HEK293 (cell line): ENCODE data around the gene STK40.

Source experiments
- GLIS2 ChIP-seq: fragments of 450-650 bp; formaldehyde crosslinking; IDR thresholded peaks from 2 replicates; pipeline ENCODE4 v1.5.1; 2016; ENCODE audit warnings: missing biosample characterization, missing genetic modification characterization
- HOXA7 ChIP-seq: sonication (generic); formaldehyde crosslinking; IDR thresholded peaks from 2 replicates; pipeline ENCODE4 v1.8.1; 2022; ENCODE audit warnings: missing genetic modification reagents, borderline replicate concordance
- KLF8 ChIP-seq: fragments of 450-650 bp; formaldehyde crosslinking; IDR thresholded peaks from 2 replicates; pipeline ENCODE4 v1.5.1; 2016; ENCODE audit warnings: missing biosample characterization, missing genetic modification characterization
- SCRT1 ChIP-seq: fragments of 450-650 bp; formaldehyde crosslinking; IDR thresholded peaks from 2 replicates; pipeline ENCODE4 v1.5.1; 2016; ENCODE audit warnings: missing biosample characterization, missing genetic modification characterization, borderline replicate concordance
- SETDB1 ChIP-seq: IDR thresholded peaks from one replicate; pipeline ENCODE4 v1.6.1; 2017; ENCODE audit warnings: mild to moderate bottlenecking, low read length, moderate library complexity, mixed read lengths; ENCODE audit not compliant: insufficient read length
- ZBTB8A ChIP-seq: fragments of 450-650 bp; formaldehyde crosslinking; IDR thresholded peaks from 2 replicates; pipeline ENCODE4 v1.5.1; 2016; ENCODE audit warnings: missing biosample characterization, missing genetic modification characterization
- ZFP3 ChIP-seq: fragments of 450-650 bp; formaldehyde crosslinking; IDR thresholded peaks from 2 replicates; pipeline ENCODE4 v1.5.1; 2016; ENCODE audit warnings: low read depth, missing biosample characterization, missing genetic modification characterization
- ZFP41 ChIP-seq: fragments of 450-650 bp; formaldehyde crosslinking; IDR thresholded peaks from 2 replicates; pipeline ENCODE4 v1.5.1; 2016; ENCODE audit warnings: missing biosample characterization, missing genetic modification characterization, borderline replicate concordance
- ZIC2 ChIP-seq: fragments of 450-650 bp; formaldehyde crosslinking; IDR thresholded peaks from 2 replicates; pipeline ENCODE4 v1.5.1; 2016; ENCODE audit warnings: missing biosample characterization, missing genetic modification characterization
- ZNF112 ChIP-seq: fragments of 450-650 bp; formaldehyde crosslinking; IDR thresholded peaks from 2 replicates; pipeline ENCODE4 v1.5.0; 2017; ENCODE audit warnings: missing biosample characterization, missing genetic modification characterization
- ZNF132 ChIP-seq: fragments of 450-650 bp; formaldehyde crosslinking; IDR thresholded peaks from 2 replicates; pipeline ENCODE4 v1.5.1; 2017; ENCODE audit warnings: missing biosample characterization, missing genetic modification characterization, borderline replicate concordance
- ZNF140 ChIP-seq: fragments of 450-650 bp; formaldehyde crosslinking; IDR thresholded peaks from 2 replicates; pipeline ENCODE4 v1.5.1; 2016; ENCODE audit warnings: missing biosample characterization, missing genetic modification characterization
- ZNF155 ChIP-seq: fragments of 450-650 bp; formaldehyde crosslinking; IDR thresholded peaks from 2 replicates; pipeline ENCODE4 v1.5.1; 2016; ENCODE audit warnings: missing biosample characterization, missing genetic modification characterization
- ZNF16 ChIP-seq: fragments of 450-650 bp; formaldehyde crosslinking; IDR thresholded peaks from 2 replicates; pipeline ENCODE4 v1.5.1; 2016; ENCODE audit warnings: low read depth, missing biosample characterization, missing genetic modification characterization
- ZNF239 ChIP-seq: fragments of 450-650 bp; formaldehyde crosslinking; IDR thresholded peaks from 2 replicates; pipeline ENCODE4 v1.5.1; 2016; ENCODE audit warnings: missing biosample characterization, missing genetic modification characterization
- ZNF274 ChIP-seq, 2 experiments: fragments of 200-500 bp in 1 of 2; fragments of 450-650 bp in 1 of 2; sonication (Bioruptor generic) in 1 of 2; formaldehyde crosslinking in 1 of 2; IDR thresholded peaks; 2 replicates each; pipeline versions ENCODE4 v1.5.1 to v1.6.1; 2014 to 2016; ENCODE audit warnings: borderline replicate concordance in 1 of 2, inconsistent platforms in 1 of 2, low read length in 1 of 2, missing biosample characterization in 1 of 2, missing genetic modification characterization in 1 of 2
- ZNF423 ChIP-seq: fragments of 450-650 bp; formaldehyde crosslinking; IDR thresholded peaks from 2 replicates; pipeline ENCODE4 v1.5.1; 2016; ENCODE audit warnings: missing biosample characterization, missing genetic modification characterization
- ZNF48 ChIP-seq: fragments of 450-650 bp; formaldehyde crosslinking; IDR thresholded peaks from 2 replicates; pipeline ENCODE4 v1.5.1; 2016; ENCODE audit warnings: missing biosample characterization, missing genetic modification characterization
- ZNF623 ChIP-seq: fragments of 450-650 bp; formaldehyde crosslinking; IDR thresholded peaks from 2 replicates; pipeline ENCODE4 v1.5.1; 2016; ENCODE audit warnings: missing biosample characterization, missing genetic modification characterization
- ZNF654 ChIP-seq: fragments of 450-650 bp; formaldehyde crosslinking; IDR thresholded peaks from 2 replicates; pipeline ENCODE4 v1.5.1; 2016; ENCODE audit warnings: low read depth, missing biosample characterization, missing genetic modification characterization
- ZNF768 ChIP-seq: fragments of 450-650 bp; formaldehyde crosslinking; IDR thresholded peaks from 2 replicates; pipeline ENCODE4 v1.5.1; 2018; ENCODE audit warnings: missing biosample characterization, mild to moderate bottlenecking, missing genetic modification characterization
- ZNF792 ChIP-seq: fragments of 450-650 bp; formaldehyde crosslinking; IDR thresholded peaks from 2 replicates; pipeline ENCODE4 v1.5.1; 2016; ENCODE audit warnings: missing biosample characterization, missing genetic modification characterization
- ZSCAN16 ChIP-seq: fragments of 450-650 bp; formaldehyde crosslinking; IDR thresholded peaks from 2 replicates; pipeline ENCODE4 v1.5.1; 2016; ENCODE audit warnings: missing biosample characterization, missing genetic modification characterization
- TF ChIP-seq, protein P1 (sequence below): fragments of 450-650 bp; formaldehyde crosslinking; IDR thresholded peaks from 2 replicates; pipeline ENCODE4 v1.5.0; 2017; ENCODE audit warnings: missing biosample characterization, missing genetic modification characterization, borderline replicate concordance
- TF ChIP-seq, protein P2 (sequence below): fragments of 450-650 bp; formaldehyde crosslinking; IDR thresholded peaks from 2 replicates; pipeline ENCODE4 v1.5.1; 2017; ENCODE audit warnings: missing biosample characterization, missing genetic modification characterization
- TF ChIP-seq, protein P3 (sequence below): fragments of 450-650 bp; formaldehyde crosslinking; IDR thresholded peaks from 2 replicates; pipeline ENCODE4 v1.5.1; 2016; ENCODE audit warnings: missing biosample characterization, missing genetic modification characterization
- TF ChIP-seq, protein P4 (sequence below): fragments of 450-650 bp; formaldehyde crosslinking; conservative IDR thresholded peaks from 2 replicates; pipeline ENCODE4 v1.5.1; 2016; ENCODE audit warnings: low read depth, missing biosample characterization, missing genetic modification characterization
- TF ChIP-seq, protein P5 (sequence below): fragments of 450-650 bp; formaldehyde crosslinking; IDR thresholded peaks from 2 replicates; pipeline ENCODE4 v1.5.1; 2016; ENCODE audit warnings: missing biosample characterization, missing genetic modification characterization

STK40 gene

DNA sequence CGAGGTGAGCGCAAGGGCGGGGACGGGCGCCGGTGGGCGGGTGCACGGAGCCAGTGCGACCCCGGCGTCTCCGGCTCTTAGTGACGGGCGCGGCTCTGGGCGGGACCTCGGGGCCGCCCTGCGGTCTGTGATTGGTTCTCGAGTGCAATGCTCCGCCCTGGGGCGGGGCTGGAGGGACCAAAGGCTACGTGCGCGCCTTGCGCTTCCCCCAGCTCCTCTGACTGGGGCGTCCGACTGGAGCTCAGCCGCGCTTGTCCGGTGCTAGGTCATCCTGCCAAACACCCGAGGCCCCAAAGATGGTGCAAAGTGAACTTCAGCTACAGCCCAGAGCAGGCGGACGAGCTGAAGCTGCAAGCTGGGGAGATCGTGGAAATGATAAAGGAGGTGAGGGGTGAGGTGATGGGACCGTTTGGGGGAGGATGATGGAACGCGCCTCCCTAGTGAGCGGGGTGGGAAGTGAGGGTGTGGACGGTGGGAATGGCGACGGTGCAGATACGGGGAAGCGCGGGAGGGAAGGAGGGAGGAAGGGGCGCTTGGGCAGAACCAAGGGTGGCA lies 78.7 kb downstream of the STK40 start (continued):
- TF ChIP-seq ZNF16 (tag by site-specific recombination) (no peak), GLIS2 (no peak), ZNF654 (tag by site-specific recombination) (no peak), ZNF140 (no peak), ZNF132 (tag by site-specific recombination) (no peak), ZNF48 (tag by site-specific recombination) (no peak), ZNF112 (no peak), ZSCAN16 (no peak), ZBTB8A (tag by site-specific recombination) (no peak; the same call in none of the 2 replicates), ZIC2 (tag by site-specific recombination) (no peak; the same call in 1 of the 2 replicates), ZFP3 (tag by site-specific recombination) (no peak), KLF8 (peak; percentile 81), ZNF792 (tag by site-specific recombination) (no peak), ZNF274 (IDR thresholded peaks at IDR 0.05; ENCODE audit: low read length) (no peak), ZNF274 (tag by site-specific recombination; IDR thresholded peaks at IDR 0.05; ENCODE audit: borderline replicate concordance) (no peak), ZNF155 (tag by site-specific recombination) (no peak), ZNF239 (tag by site-specific recombination) (no peak), SETDB1 (no peak), ZNF423 (tag by site-specific recombination) (no peak), ZNF768 (no peak), SCRT1 (no peak), ZNF623 (tag by site-specific recombination) (no peak), ZFP41 (tag by site-specific recombination) (no peak), HOXA7 (CRISPR knock-in tag) (no peak)
- TF ChIP-seq, protein P1, sequence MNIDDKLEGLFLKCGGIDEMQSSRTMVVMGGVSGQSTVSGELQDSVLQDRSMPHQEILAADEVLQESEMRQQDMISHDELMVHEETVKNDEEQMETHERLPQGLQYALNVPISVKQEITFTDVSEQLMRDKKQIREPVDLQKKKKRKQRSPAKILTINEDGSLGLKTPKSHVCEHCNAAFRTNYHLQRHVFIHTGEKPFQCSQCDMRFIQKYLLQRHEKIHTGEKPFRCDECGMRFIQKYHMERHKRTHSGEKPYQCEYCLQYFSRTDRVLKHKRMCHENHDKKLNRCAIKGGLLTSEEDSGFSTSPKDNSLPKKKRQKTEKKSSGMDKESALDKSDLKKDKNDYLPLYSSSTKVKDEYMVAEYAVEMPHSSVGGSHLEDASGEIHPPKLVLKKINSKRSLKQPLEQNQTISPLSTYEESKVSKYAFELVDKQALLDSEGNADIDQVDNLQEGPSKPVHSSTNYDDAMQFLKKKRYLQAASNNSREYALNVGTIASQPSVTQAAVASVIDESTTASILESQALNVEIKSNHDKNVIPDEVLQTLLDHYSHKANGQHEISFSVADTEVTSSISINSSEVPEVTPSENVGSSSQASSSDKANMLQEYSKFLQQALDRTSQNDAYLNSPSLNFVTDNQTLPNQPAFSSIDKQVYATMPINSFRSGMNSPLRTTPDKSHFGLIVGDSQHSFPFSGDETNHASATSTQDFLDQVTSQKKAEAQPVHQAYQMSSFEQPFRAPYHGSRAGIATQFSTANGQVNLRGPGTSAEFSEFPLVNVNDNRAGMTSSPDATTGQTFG (tag by site-specific recombination): no peak
- TF ChIP-seq, protein P2, sequence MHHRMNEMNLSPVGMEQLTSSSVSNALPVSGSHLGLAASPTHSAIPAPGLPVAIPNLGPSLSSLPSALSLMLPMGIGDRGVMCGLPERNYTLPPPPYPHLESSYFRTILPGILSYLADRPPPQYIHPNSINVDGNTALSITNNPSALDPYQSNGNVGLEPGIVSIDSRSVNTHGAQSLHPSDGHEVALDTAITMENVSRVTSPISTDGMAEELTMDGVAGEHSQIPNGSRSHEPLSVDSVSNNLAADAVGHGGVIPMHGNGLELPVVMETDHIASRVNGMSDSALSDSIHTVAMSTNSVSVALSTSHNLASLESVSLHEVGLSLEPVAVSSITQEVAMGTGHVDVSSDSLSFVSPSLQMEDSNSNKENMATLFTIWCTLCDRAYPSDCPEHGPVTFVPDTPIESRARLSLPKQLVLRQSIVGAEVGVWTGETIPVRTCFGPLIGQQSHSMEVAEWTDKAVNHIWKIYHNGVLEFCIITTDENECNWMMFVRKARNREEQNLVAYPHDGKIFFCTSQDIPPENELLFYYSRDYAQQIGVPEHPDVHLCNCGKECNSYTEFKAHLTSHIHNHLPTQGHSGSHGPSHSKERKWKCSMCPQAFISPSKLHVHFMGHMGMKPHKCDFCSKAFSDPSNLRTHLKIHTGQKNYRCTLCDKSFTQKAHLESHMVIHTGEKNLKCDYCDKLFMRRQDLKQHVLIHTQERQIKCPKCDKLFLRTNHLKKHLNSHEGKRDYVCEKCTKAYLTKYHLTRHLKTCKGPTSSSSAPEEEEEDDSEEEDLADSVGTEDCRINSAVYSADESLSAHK: no peak
- TF ChIP-seq, protein P3, sequence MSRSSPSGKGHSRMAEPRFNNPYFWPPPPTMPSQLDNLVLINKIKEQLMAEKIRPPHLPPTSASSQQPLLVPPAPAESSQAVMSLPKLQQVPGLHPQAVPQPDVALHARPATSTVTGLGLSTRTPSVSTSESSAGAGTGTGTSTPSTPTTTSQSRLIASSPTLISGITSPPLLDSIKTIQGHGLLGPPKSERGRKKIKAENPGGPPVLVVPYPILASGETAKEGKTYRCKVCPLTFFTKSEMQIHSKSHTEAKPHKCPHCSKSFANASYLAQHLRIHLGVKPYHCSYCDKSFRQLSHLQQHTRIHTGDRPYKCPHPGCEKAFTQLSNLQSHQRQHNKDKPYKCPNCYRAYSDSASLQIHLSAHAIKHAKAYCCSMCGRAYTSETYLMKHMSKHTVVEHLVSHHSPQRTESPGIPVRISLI (tag by site-specific recombination): no peak
- TF ChIP-seq, protein P4, sequence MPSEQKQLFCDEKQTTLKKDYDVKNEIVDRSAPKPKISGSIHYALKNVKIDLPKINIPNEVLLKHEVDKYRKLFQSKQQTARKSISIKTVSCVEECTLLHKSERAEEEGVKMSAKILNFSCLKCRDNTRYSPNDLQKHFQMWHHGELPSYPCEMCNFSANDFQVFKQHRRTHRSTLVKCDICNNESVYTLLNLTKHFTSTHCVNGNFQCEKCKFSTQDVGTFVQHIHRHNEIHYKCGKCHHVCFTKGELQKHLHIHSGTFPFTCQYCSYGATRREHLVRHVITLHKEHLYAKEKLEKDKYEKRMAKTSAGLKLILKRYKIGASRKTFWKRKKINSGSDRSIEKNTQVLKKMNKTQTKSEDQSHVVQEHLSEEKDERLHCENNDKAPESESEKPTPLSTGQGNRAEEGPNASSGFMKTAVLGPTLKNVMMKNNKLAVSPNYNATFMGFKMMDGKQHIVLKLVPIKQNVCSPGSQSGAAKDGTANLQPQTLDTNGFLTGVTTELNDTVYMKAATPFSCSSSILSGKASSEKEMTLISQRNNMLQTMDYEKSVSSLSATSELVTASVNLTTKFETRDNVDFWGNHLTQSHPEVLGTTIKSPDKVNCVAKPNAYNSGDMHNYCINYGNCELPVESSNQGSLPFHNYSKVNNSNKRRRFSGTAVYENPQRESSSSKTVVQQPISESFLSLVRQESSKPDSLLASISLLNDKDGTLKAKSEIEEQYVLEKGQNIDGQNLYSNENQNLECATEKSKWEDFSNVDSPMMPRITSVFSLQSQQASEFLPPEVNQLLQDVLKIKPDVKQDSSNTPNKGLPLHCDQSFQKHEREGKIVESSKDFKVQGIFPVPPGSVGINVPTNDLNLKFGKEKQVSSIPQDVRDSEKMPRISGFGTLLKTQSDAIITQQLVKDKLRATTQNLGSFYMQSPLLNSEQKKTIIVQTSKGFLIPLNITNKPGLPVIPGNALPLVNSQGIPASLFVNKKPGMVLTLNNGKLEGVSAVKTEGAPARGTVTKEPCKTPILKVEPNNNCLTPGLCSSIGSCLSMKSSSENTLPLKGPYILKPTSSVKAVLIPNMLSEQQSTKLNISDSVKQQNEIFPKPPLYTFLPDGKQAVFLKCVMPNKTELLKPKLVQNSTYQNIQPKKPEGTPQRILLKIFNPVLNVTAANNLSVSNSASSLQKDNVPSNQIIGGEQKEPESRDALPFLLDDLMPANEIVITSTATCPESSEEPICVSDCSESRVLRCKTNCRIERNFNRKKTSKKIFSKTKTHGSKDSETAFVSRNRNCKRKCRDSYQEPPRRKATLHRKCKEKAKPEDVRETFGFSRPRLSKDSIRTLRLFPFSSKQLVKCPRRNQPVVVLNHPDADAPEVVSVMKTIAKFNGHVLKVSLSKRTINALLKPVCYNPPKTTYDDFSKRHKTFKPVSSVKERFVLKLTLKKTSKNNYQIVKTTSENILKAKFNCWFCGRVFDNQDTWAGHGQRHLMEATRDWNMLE (tag by site-specific recombination): no peak
- TF ChIP-seq, protein P5, sequence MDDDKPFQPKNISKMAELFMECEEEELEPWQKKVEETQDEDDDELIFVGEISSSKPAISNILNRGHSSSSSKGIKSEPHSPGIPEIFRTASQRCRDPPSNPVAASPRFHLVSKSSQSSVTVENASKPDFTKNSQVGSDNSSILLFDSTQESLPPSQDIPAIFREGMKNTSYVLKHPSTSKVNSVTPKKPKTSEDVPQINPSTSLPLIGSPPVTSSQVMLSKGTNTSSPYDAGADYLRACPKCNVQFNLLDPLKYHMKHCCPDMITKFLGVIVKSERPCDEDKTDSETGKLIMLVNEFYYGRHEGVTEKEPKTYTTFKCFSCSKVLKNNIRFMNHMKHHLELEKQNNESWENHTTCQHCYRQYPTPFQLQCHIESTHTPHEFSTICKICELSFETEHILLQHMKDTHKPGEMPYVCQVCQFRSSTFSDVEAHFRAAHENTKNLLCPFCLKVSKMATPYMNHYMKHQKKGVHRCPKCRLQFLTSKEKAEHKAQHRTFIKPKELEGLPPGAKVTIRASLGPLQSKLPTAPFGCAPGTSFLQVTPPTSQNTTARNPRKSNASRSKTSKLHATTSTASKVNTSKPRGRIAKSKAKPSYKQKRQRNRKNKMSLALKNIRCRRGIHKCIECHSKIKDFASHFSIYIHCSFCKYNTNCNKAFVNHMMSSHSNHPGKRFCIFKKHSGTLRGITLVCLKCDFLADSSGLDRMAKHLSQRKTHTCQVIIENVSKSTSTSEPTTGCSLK: no peak
